ENCODE data around the gene NUP107.

Gene NUP107

GRCh38 chr12:68773582-68773981 lies 86.8 kb downstream of the NUP107 start:
- Histone ChIP-seq H3K79me2 (ENCODE audit: insufficient read depth, low read length) (no peaks in the 10 kb centered on the region), H3K27ac (ENCODE audit: low read depth, low read length) (peak overlapping the region; percentile 87), H2AFZ (ENCODE audit: low read depth, low read length, severe bottlenecking) (peak overlapping the region; percentile 46), H4K20me1 (ENCODE audit: low read depth, low read length) (no peaks in the 10 kb centered on the region), H3K9me3 (ENCODE audit: insufficient read depth, low read length) (no peaks in the 10 kb centered on the region), H3K9me2 (replicated peaks; ENCODE audit: insufficient read depth, low read length) (no peaks in the 10 kb centered on the region), H3K27me3 (ENCODE audit: low read length) (no peaks in the 10 kb centered on the region), H3K36me3 (ENCODE audit: low read length) (no peaks in the 10 kb centered on the region), H3K4me2 (ENCODE audit: low read depth, low read length, poor library complexity, severe bottlenecking) (peak overlapping the region; percentile 71), H3K9ac (ENCODE audit: low read length) (peak overlapping the region; percentile 26; the same call in 1 of the 2 replicates), H3K4me3 (ENCODE audit: insufficient read depth, low read length, poor library complexity, severe bottlenecking) (no peak overlapping the region), H3F3A (ENCODE audit: insufficient read depth) (peaks cover 31% of the 10 kb centered on the region)
- TF ChIP-seq CTCF (IDR thresholded peaks at IDR 0.05; ENCODE audit: insufficient read depth, low read length, poor library complexity, severe bottlenecking) (no peak), EZH2phosphoT487 (conservative IDR thresholded peaks at IDR 0.05; ENCODE audit: low read length) (no peak)

GRCh38 chr12:68775121-68775630 lies 88.4 kb downstream of the NUP107 start:
- no peaks in the 10 kb centered on the region for H3K27me3 ChIP-seq (ENCODE audit: low read length)
- no peaks in the 10 kb centered on the region for H3K9me3 ChIP-seq (ENCODE audit: insufficient read depth, low read length)
- no peak overlapping the region for H3K9ac ChIP-seq (ENCODE audit: low read length)
- no peak overlapping the region for H3K27ac ChIP-seq (ENCODE audit: low read depth, low read length)
- peaks cover 27% of the 10 kb centered on the region for H3F3A ChIP-seq (ENCODE audit: insufficient read depth)
- H3K9me2 ChIP-seq (replicated peaks; ENCODE audit: insufficient read depth, low read length) = no peaks in the 10 kb centered on the region
- no peak overlapping the region for H2AFZ ChIP-seq (ENCODE audit: low read depth, low read length, severe bottlenecking)
- no peaks in the 10 kb centered on the region for H3K79me2 ChIP-seq (ENCODE audit: insufficient read depth, low read length)
- no peaks in the 10 kb centered on the region for H3K36me3 ChIP-seq (ENCODE audit: low read length)
- H3K4me2 ChIP-seq (ENCODE audit: low read depth, low read length, poor library complexity, severe bottlenecking) = no peak overlapping the region
- H4K20me1 ChIP-seq (ENCODE audit: low read depth, low read length) = no peaks in the 10 kb centered on the region
- H3K4me3 ChIP-seq (ENCODE audit: insufficient read depth, low read length, poor library complexity, severe bottlenecking) = no peak overlapping the region
- TF ChIP-seq EZH2phosphoT487 (conservative IDR thresholded peaks at IDR 0.05; ENCODE audit: low read length) (no peak), CTCF (IDR thresholded peaks at IDR 0.05; ENCODE audit: insufficient read depth, low read length, poor library complexity, severe bottlenecking) (no peak)

- Histone ChIP-seq H3K9ac (ENCODE audit: low read length) (no peak overlapping the region), H3K4me3 (ENCODE audit: insufficient read depth, low read length, poor library complexity, severe bottlenecking) (no peak overlapping the region), H4K20me1 (ENCODE audit: low read depth, low read length) (no peaks in the 10 kb centered on the region), H3K4me2 (ENCODE audit: low read depth, low read length, poor library complexity, severe bottlenecking) (no peak overlapping the region), H2AFZ (ENCODE audit: low read depth, low read length, severe bottlenecking) (no peak overlapping the region), H3K9me2 (replicated peaks; ENCODE audit: insufficient read depth, low read length) (no peaks in the 10 kb centered on the region), H3K79me2 (ENCODE audit: insufficient read depth, low read length) (no peaks in the 10 kb centered on the region), H3K27ac (ENCODE audit: low read depth, low read length) (no peak overlapping the region), H3F3A (ENCODE audit: insufficient read depth) (peaks cover 15% of the 10 kb centered on the region), H3K27me3 (ENCODE audit: low read length) (no peaks in the 10 kb centered on the region), H3K36me3 (ENCODE audit: low read length) (no peaks in the 10 kb centered on the region), H3K9me3 (ENCODE audit: insufficient read depth, low read length) (no peaks in the 10 kb centered on the region)
- TF ChIP-seq EZH2phosphoT487 (conservative IDR thresholded peaks at IDR 0.05; ENCODE audit: low read length) = no peak
- no peak for TF ChIP-seq CTCF (IDR thresholded peaks at IDR 0.05; ENCODE audit: insufficient read depth, low read length, poor library complexity, severe bottlenecking)
These were observed 90.3 kb downstream of the NUP107 start for GRCh38 chr12:68776976-68777610.
